SK-N-SH treated with all-trans-retinoic acid at 6 μM for 48 hours (cell line): ENCODE results near the gene MBLAC2.

Source experiments
- ATAC-seq: fragments of 200-7000 bp; cut with Tn5 transposase; 3 replicates; pipeline ENCODE4 v1.9.1; 2020; ENCODE audit warnings: mild to moderate bottlenecking, moderate library complexity
- ARNTL ChIP-seq: fragments of 450-650 bp; formaldehyde crosslinking; IDR thresholded peaks from 2 replicates; pipeline ENCODE4 v1.5.0; 2020; ENCODE audit warnings: low read depth, mild to moderate bottlenecking, moderate library complexity, borderline replicate concordance
- BACH2 ChIP-seq: fragments of 250-450 bp; sonication (Bioruptor Pico); IDR thresholded peaks from 2 replicates; pipeline ENCODE4 v1.9.0; 2021; ENCODE audit warnings: mild to moderate bottlenecking, borderline replicate concordance
- CREB5 ChIP-seq: fragments of 250-450 bp; sonication (Bioruptor Pico); IDR thresholded peaks from 2 replicates; pipeline ENCODE4 v1.5.1; 2020; ENCODE audit warnings: low read depth, mild to moderate bottlenecking, moderate library complexity
- CSDC2 ChIP-seq: fragments of 250-450 bp; sonication (Bioruptor Pico); IDR thresholded peaks from 2 replicates; pipeline ENCODE4 v1.5.0; 2020; ENCODE audit warnings: mild to moderate bottlenecking, moderate library complexity
- CSRNP3 ChIP-seq: fragments of 250-450 bp; sonication (Bioruptor Pico); IDR thresholded peaks from 2 replicates; pipeline ENCODE4 v1.5.1; 2021; ENCODE audit warnings: mild to moderate bottlenecking, moderate library complexity
- ESRRG ChIP-seq: fragments of 250-450 bp; sonication (Bioruptor Pico); IDR thresholded peaks from 2 replicates; pipeline ENCODE4 v1.6.1; 2021; ENCODE audit warnings: mild to moderate bottlenecking
- GLIS3 ChIP-seq: fragments of 250-450 bp; sonication (Bioruptor Pico); IDR thresholded peaks from 2 replicates; pipeline ENCODE4 v1.5.0; 2020; ENCODE audit warnings: mild to moderate bottlenecking, moderate library complexity
- ISL1 ChIP-seq: fragments of 250-450 bp; sonication (Bioruptor Pico); IDR thresholded peaks from 2 replicates; pipeline ENCODE4 v2.1.2; 2022; ENCODE audit warnings: mild to moderate bottlenecking, moderate library complexity
- OSR1 ChIP-seq: fragments of 250-450 bp; sonication (Bioruptor Pico); IDR thresholded peaks from 2 replicates; pipeline ENCODE4 v1.8.0; 2022; ENCODE audit warnings: moderate library complexity, mild to moderate bottlenecking, inconsistent platforms
- POU6F1 ChIP-seq: fragments of 250-450 bp; sonication (Bioruptor Pico); IDR thresholded peaks from 2 replicates; pipeline ENCODE4 v1.8.0; 2021; ENCODE audit warnings: low read depth, mild to moderate bottlenecking, moderate library complexity, borderline replicate concordance
- PPARA ChIP-seq: fragments of 250-450 bp; sonication (Bioruptor Pico); IDR thresholded peaks from 2 replicates; pipeline ENCODE4 v1.5.0; 2020; ENCODE audit warnings: mild to moderate bottlenecking, borderline replicate concordance
- SNAI2 ChIP-seq: fragments of 250-450 bp; sonication (Bioruptor Pico); IDR thresholded peaks from 2 replicates; pipeline ENCODE4 v1.5.0; 2020; ENCODE audit warnings: mild to moderate bottlenecking, moderate library complexity
- TCF4 ChIP-seq: fragments of 250-450 bp; sonication (Bioruptor Pico); IDR thresholded peaks from 2 replicates; pipeline ENCODE4 v1.8.0; 2021; ENCODE audit warnings: mild to moderate bottlenecking, moderate library complexity, borderline replicate concordance
- TOX ChIP-seq: fragments of 250-450 bp; sonication (Bioruptor Pico); IDR thresholded peaks from 2 replicates; pipeline ENCODE4 v1.8.0; 2021; ENCODE audit warnings: mild to moderate bottlenecking, moderate library complexity, borderline replicate concordance
- TSHZ2 ChIP-seq: fragments of 250-450 bp; sonication (Bioruptor Pico); IDR thresholded peaks from 2 replicates; pipeline ENCODE4 v1.5.0; 2020; ENCODE audit warnings: mild to moderate bottlenecking, moderate library complexity
- ZC3H10 ChIP-seq: fragments of 250-450 bp; sonication (Bioruptor Pico); IDR thresholded peaks from 2 replicates; pipeline ENCODE4 v1.5.1; 2021; ENCODE audit warnings: mild to moderate bottlenecking, moderate library complexity
- ZFP3 ChIP-seq: fragments of 250-450 bp; sonication (Bioruptor Pico); IDR thresholded peaks from 2 replicates; pipeline ENCODE4 v1.5.0; 2020; ENCODE audit warnings: mild to moderate bottlenecking, moderate library complexity
- ZFP30 ChIP-seq: fragments of 450-650 bp; formaldehyde crosslinking; IDR thresholded peaks from 2 replicates; pipeline ENCODE4 v1.5.0; 2022; ENCODE audit warnings: mild to moderate bottlenecking, moderate library complexity
- ZNF565 ChIP-seq: fragments of 450-650 bp; formaldehyde crosslinking; conservative IDR thresholded peaks from 2 replicates; pipeline ENCODE4 v1.5.0; 2020; ENCODE audit warnings: low read depth, mild to moderate bottlenecking, moderate library complexity
- ZNF70 ChIP-seq: fragments of 450-650 bp; formaldehyde crosslinking; IDR thresholded peaks from 2 replicates; pipeline ENCODE4 v1.5.0; 2020; ENCODE audit warnings: mild to moderate bottlenecking, moderate library complexity
- ZNF8 ChIP-seq: fragments of 450-650 bp; formaldehyde crosslinking; IDR thresholded peaks from 2 replicates; pipeline ENCODE4 v1.5.0; 2020; ENCODE audit warnings: mild to moderate bottlenecking, moderate library complexity

MBLAC2 gene

GRCh38 chr5:90506221-90506620 lies 31.6 kb upstream of the MBLAC2 start (continued):
- TF ChIP-seq TOX (CRISPR knock-in tag) (no peak), ZFP3 (no peak), ARNTL (CRISPR knock-in tag) (no peak), TCF4 (CRISPR knock-in tag) (no peak), ZNF8 (CRISPR knock-in tag) (no peak)
- TF ChIP-seq, all 23 proteins: peak for 0

GRCh38 chr5:90504743-90505142 lies 30.2 kb upstream of the MBLAC2 start:
- no peak for ATAC-seq
- TF ChIP-seq CREB5 (CRISPR knock-in tag) (no peak), SNAI2 (CRISPR knock-in tag) (no peak), ARNTL (CRISPR knock-in tag) (no peak), BACH2 (CRISPR knock-in tag) (no peak), TOX (CRISPR knock-in tag) (no peak), TSHZ2 (CRISPR knock-in tag) (no peak)

- no peak for ATAC-seq
- TF ChIP-seq OSR1 (no peak), CREB5 (CRISPR knock-in tag) (no peak), ZFP30 (no peak), POU6F1 (CRISPR knock-in tag) (no peak), BACH2 (CRISPR knock-in tag) (no peak), TCF4 (CRISPR knock-in tag) (no peak), TOX (CRISPR knock-in tag) (no peak), ZNF70 (CRISPR knock-in tag) (no peak), ISL1 (CRISPR knock-in tag) (no peak), ZNF565 (CRISPR knock-in tag) (no peak), ZC3H10 (CRISPR knock-in tag) (no peak), GLIS3 (CRISPR knock-in tag) (no peak), TSHZ2 (CRISPR knock-in tag) (no peak), ESRRG (CRISPR knock-in tag) (no peak), CSRNP3 (CRISPR knock-in tag) (no peak), ARNTL (CRISPR knock-in tag) (no peak), CSDC2 (no peak), ZNF8 (CRISPR knock-in tag) (no peak), PPARA (CRISPR knock-in tag) (no peak)
These were observed 29.0 kb upstream of the MBLAC2 start for GRCh38 chr5:90503596-90503995.
